Upper lobe of right lung (tissue), 1 donor: ENCODE measurements around the gene PHF24. TPM values are rescaled to one million over a fixed set of nuclear protein-coding genes. Genes with fewer than 3 reads are reported as not detected.

Experiments
- ATAC-seq: fragments of 200-7000 bp; cut with Tn5 transposase; one replicate; pipeline ENCODE4 v1.9.1; 2020; ENCODE audit warnings: mild to moderate bottlenecking, moderate library complexity
- DNase-seq: peaks from one replicate; pipeline ENCODE4 v3.0.0-alpha.2; 2020
- H3K27ac ChIP-seq: fragments of 200-600 bp; one replicate; pipeline ENCODE4 v1.8.0; 2022
- H3K27me3 ChIP-seq: fragments of 200-600 bp; one replicate; pipeline ENCODE4 v1.8.0; 2022; ENCODE audit warnings: mild to moderate bottlenecking
- H3K36me3 ChIP-seq: fragments of 200-600 bp; one replicate; pipeline ENCODE4 v1.8.0; 2022
- H3K4me1 ChIP-seq: fragments of 200-600 bp; one replicate; pipeline ENCODE4 v1.8.0; 2022
- H3K4me3 ChIP-seq: fragments of 200-600 bp; one replicate; pipeline ENCODE4 v1.8.0; 2022; ENCODE audit warnings: mild to moderate bottlenecking
- H3K9me3 ChIP-seq: fragments of 200-600 bp; one replicate; pipeline ENCODE4 v1.8.0; 2022
- CTCF ChIP-seq: fragments of 200-600 bp; IDR thresholded peaks from one replicate; pipeline ENCODE4 v1.8.0; 2022; ENCODE audit warnings: antibody characterized with exemption
- intact Hi-C: fragments of 100-400 bp; cut with DNase I; formaldehyde crosslinking; loops from one replicate; pipeline ENCODE4 v1.11.0; 2022
- total RNA-seq: library from RNA; stranded (reverse); fragmentation: NEBNext Ultra II Directional; extraction: Animal tissue kit (Norgen Biotek cat#: 25700); gene quantifications from one replicate; pipeline ENCODE4 v1.2.1, GENCODE V29; 2021
- donor health status: DM: no; HTN: yes; CAD: no; lungs with severe emphysema.

The PHF24 gene
- total RNA-seq, 1 donor from 2014 or later: 0.23 TPM

- H3K4me3 ChIP-seq: no peak overlapping the region
- no peaks in the 10 kb centered on the region for H3K27me3 ChIP-seq
- no peaks in the 10 kb centered on the region for H3K9me3 ChIP-seq
- ATAC-seq (no peak), DNase-seq (no peak)
- intact Hi-C loops: no loop called here
- no peak overlapping the region for H3K27ac ChIP-seq
- peaks cover 7% of the 10 kb centered on the region for H3K36me3 ChIP-seq
- no peak for TF ChIP-seq CTCF
- H3K4me1 ChIP-seq: peaks cover 25% of the 10 kb centered on the region
These were observed 38.3 kb downstream of the PHF24 start for GRCh38 chr9:34996181-34996904.

GRCh38 chr9:34996905-34997279 is 38.8 kb downstream of the PHF24 start:
- DNase-seq (no peak), ATAC-seq (no peak)
- Histone ChIP-seq H3K9me3 (no peaks in the 10 kb centered on the region), H3K27me3 (no peaks in the 10 kb centered on the region), H3K4me1 (peaks cover 25% of the 10 kb centered on the region), H3K27ac (no peak overlapping the region), H3K36me3 (peaks cover 7% of the 10 kb centered on the region), H3K4me3 (no peak overlapping the region)
- no peak for TF ChIP-seq CTCF
- intact Hi-C loops: no loop called here

GRCh38 chr9:34997379-34997781 is 39.3 kb downstream of the PHF24 start:
- DNase-seq (no peak), ATAC-seq (no peak)
- peaks cover 7% of the 10 kb centered on the region for H3K36me3 ChIP-seq
- intact Hi-C loops: no loop called here
- no peak for TF ChIP-seq CTCF
- no peak overlapping the region for H3K4me3 ChIP-seq
- H3K9me3 ChIP-seq: no peaks in the 10 kb centered on the region
- no peaks in the 10 kb centered on the region for H3K27me3 ChIP-seq
- peaks cover 25% of the 10 kb centered on the region for H3K4me1 ChIP-seq
- H3K27ac ChIP-seq: no peak overlapping the region

- Histone ChIP-seq H3K4me1 (peaks cover 24% of the 10 kb centered on the region), H3K36me3 (peaks cover 7% of the 10 kb centered on the region), H3K27ac (no peak overlapping the region), H3K4me3 (no peak overlapping the region), H3K27me3 (no peaks in the 10 kb centered on the region), H3K9me3 (no peaks in the 10 kb centered on the region)
- intact Hi-C loops: no loop called here
- no peak for DNase-seq
- TF ChIP-seq CTCF: no peak
- ATAC-seq: no peak
These were observed 40.2 kb downstream of the PHF24 start for GRCh38 chr9:34998266-34998665.

GRCh38 chr9:34999576-34999975 is 41.5 kb downstream of the PHF24 start:
- no peak for DNase-seq
- intact Hi-C loops: no loop called here

More at GRCh38 chr9:34999576-34999975, 41.5 kb downstream of the PHF24 start:
- H3K27me3 ChIP-seq: no peaks in the 10 kb centered on the region
- peaks cover 11% of the 10 kb centered on the region for H3K4me1 ChIP-seq
- no peak for TF ChIP-seq CTCF
- no peak overlapping the region for H3K4me3 ChIP-seq
- no peak for ATAC-seq
- no peak overlapping the region for H3K27ac ChIP-seq
- H3K36me3 ChIP-seq: peaks cover 7% of the 10 kb centered on the region
- no peaks in the 10 kb centered on the region for H3K9me3 ChIP-seq
